ENCODE measurements around the gene JAZF1.
"Not testable (repeated sequence)": the region's sequence is repeated elsewhere in the genome, so short reads cannot be mapped to it uniquely, and the experiment has no call there.

The JAZF1 gene

DNA sequence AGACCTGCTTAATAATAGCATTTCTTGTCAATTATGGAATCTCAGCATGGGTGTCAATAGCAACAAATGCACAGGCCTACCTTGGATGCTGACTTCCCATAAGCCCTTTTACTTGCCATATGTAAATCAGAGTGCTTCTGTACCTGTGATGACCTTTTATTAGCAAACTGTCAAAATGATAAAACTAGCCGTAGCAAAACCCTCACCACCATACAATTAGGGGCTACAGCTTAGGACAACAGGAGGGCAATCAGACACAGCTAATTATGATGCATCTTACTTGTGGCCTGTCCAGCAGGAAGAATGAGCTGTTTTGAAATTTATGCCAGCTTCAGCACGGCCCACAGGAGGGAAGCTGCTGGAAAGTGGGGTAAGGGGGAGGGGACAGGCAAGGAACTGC is 239.1 kb downstream of the JAZF1 start:
- no peak for DNase-seq (ENCODE audit: low spot score)

DNA sequence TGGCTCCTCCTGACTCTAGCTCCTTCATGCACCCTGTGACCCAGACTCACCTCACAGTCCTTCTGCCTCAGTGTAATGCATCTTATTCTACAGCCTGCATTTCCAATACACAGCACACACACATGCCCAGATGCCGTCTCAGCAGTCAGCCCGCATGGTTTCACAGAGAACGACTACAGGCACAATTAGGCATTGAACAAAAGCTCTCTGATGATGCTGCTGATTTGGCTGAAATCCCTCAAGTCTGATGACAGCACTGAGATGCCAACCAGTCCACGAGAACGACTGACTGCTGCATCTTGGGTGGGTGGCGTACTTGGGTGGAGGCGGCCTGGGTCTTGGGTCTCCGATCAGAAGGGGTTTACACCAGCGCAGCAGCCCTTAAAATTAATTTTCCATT is 240.3 kb downstream of the JAZF1 start:
- DNase-seq (ENCODE audit: low spot score): no peak

DNA sequence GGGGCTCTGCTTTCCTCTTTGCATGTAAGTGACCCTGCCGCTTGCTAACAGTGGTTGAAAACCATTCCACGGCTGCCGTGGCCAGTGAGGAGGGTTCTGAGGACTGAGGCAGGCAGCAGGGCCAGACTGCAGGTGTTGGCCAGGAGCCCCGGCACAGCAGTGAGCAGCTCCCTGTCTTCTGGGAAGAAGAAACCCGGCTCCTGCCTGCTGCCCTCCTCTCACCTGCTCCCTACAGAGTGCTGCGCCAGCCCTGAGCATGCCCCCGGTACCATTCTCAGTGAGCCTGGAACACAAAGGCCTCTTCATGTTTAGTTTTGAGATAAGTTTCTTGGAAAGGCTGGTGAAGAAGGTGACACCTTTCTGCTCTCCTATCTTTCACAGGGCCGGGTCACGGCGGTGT is 240.7 kb downstream of the JAZF1 start:
- no peak for DNase-seq (ENCODE audit: low spot score)

DNA sequence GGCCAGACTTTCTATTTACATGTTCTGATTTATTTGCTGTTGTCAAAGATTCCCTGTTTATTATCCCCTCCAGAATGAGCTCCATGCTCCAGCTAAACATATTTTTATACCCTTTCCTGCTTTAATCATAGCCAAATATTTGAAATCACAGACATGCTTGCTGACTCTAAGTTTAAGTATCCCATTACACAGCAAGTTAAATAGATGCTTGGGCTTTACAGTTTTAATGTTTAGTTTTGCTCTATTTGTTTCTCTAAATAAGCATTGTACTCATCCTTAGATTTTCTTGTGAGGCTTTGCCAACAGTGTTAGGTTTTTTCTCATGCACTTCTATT is 243.9 kb downstream of the JAZF1 start:
- DNase-seq (ENCODE audit: low spot score): no peak

DNA sequence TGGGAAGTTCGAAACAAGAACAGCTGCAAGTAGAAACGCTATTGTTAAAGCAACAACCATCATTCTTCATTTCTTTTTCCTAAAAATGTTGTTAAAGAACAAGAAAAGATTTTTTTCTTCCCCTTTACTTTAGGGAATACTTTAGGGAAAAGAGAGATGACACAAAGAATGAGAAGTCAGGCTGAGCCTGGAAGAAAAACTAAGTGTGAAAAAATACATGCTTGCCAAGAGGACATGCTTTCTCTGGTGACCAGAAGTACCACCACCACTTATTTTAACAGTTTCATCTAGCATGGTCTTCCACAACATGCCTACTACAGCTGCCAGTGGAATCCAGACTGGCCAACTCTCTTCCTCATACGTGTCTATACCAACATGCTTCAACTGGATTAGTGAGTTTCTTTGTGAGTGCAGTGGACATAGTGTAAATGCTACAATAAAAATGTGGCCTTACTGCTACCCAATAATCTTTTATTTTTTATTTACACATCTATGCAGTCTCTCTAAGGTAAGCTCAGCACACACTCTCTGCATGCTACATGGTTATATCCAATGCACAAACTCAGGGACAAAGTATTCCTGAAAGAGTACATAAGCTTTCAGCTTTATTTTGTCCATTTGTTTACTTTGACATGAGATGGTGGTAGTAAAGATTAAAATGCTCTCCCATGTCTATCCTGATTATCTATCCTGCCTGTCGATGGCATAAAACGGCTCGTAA is 244.4 kb downstream of the JAZF1 start:
- no peak for DNase-seq (ENCODE audit: low spot score)

DNA sequence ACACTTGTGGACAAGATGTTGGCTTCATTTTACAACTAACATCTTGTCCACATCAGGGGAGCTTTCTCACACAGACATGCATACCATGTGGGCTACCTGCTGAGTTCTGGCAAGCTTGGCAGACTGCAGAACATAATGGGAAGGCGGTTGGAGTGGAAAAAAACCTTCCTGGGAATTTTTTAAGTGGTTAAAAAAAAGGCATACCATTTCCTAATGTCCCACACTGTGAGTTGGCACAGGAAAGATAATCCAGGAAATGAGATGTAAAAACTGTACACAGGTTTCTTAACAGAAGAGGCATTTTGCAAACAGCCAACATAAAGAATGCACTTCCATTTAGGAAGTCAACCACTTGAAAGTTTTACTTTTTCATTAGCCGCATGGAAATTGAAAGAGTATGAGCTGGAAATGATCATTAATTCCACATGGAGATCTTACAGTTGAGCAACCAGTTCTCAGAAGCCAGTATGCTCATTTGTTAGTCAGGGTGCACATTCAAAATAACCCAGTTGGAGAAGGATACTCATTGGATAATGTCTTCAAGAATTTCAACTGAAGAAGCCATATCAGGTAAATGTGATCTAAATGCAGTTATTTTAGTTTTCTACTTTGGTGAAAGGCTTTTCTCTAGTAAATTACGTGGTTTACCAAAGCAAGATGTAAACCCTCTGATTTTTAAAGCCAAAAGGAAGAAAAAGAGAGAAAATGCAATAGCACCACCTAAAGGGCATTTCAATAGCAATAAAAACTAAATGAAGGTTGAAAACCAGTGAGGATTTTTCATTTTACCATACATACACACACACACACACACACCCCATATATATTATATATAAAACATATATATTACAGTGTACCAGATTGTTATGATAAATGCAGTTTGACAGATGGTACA is 246.7 kb downstream of the JAZF1 start:
- no peak for DNase-seq (ENCODE audit: low spot score)

DNA sequence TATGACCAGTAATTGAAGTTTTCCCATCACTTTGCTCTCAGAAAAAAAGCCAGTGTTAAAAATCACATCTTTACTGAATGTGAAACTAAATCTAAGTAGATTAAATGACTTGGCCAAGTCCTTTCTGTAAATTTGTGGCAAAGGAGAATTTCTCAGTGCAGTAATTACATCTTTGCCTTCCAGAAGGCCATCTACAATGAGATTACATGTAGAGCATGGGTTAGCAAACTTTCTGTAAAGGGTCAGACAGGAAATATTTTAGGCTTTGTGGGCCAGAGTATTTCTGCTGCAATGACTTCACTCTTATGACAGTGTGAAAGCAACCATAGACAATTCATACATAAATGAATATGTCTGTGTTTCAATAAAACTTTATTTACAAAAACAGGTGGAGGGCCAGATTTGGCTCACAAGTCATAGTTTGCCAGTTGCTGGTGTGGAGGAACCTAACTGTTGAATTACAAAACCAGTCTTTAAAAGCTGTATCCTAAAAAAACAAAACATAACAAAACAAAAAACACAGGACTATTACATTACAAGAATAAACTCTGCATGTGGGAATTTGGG is 249.6 kb downstream of the JAZF1 start:
- no peak for DNase-seq (ENCODE audit: low spot score)

DNA sequence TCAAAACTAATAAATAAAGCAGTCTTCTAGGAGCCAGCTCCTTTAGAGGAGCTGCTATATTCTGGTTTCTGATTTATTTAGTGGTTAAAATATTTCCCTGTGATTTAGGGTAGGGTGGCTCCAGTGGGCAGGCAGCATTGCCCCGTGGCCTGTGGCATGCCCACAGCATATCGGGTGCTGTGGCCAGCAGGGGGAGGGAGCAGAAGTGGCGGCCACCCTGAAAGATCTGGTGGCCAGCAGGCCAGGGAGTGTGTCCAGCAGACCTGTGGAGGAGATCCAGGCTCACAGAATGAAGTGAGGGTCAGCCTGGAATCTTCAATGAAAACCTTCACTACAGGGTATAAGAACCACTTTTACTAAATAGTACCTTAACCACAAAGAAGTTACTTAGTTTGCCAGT is 251.5 kb downstream of the JAZF1 start:
- no peak for DNase-seq (ENCODE audit: low spot score)

DNA sequence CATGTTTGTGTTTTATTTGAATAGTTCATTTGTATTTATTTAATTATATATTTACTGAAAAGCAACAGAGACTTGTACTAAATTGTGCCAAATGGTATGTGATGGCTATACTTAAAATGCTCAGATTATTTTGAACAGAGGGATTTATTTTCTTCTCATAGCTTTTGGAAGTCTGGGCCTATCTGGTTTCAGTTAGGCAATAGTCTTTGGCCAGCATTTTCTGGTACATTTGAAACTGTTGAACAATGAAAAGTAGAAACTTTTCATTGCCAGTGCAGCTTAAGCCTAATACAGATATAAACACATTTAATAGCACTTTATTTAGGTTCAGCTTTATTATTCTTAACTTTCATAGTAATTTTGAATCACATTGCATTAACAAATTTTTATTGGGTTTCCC is 252.6 kb downstream of the JAZF1 start:
- no peak for DNase-seq (ENCODE audit: low spot score)

DNA sequence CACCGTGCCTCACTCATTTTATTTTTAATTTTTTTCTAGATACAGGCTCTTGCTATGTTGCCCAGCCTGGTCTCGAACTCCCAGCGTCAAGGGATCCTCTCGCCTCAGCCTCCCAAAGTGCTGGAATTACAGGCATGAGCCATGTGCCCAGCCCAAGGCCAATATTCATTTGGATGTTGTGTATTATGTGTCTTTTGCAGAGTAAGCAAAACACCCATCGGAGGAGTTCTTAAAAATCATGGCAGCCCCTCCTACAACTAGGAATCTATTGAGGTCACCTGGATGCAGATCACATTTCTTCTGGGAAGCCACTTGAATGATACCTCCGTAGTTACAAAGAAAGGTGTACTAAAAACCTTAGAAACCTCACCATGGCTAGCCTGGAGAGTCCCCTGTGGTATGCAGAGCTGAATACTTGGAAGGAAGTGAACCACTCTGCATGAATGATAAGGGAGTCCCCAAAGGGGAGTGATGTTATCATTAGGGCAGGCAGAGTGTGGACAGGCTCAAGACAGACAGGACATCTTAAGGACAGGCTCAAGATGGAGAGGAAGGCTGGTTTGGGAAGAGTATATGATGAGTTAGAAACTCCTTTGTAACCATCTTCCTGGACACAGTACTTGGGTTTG is 254.9 kb downstream of the JAZF1 start:
- DNase-seq (ENCODE audit: low spot score): no peak

DNA sequence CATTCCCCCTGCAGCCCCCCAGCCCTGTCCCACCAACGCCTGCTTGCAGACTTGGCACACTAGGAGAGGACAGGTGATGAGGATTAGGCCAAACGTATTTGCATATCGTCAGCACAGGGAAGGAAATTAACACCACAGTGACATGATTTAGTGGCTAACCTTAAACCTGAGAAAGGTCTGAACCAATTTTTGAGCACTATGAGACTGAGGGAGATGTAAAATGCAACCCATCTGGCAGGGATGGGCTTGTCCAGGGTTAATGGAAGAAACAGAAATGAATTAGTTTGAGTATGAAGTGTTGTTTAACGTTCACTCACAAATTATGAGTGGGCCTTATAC is 257.0 kb downstream of the JAZF1 start:
- no peak for DNase-seq (ENCODE audit: low spot score)

DNA sequence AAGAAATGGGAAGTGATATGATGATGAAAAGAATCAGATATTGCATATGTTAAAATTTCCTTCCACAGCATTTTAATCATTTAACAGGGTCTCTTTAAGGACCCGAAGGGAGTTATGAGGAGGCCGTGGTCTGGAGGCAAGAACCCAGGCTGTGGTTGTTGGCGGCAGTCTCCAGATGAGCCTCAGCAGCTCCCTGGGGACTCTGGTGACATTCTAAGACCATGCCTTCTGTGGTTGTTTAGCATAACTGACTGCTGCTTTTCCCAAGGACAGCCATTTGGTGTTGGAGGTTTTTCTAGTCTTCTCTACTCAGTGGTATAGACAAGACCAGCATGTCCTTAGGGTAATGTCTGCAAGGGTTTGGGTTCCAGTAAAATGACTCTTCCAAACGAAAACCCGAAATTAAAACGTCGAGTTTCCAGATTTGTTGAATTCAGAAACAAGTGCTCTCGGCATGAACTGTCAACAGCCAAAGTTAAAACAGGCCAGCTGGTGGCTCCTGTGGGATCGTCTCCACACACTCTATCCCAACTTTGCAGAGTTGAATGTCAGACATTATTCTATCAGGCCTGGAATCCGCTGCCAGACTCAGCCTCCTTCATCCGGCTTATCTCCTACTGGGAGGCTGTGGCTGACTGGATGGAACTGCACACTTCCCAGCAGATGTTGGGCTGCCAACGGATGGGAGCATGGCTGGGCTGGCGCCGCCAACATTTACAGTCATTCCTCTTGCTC is 257.5 kb downstream of the JAZF1 start:
- no peak for DNase-seq (ENCODE audit: low spot score)

DNA sequence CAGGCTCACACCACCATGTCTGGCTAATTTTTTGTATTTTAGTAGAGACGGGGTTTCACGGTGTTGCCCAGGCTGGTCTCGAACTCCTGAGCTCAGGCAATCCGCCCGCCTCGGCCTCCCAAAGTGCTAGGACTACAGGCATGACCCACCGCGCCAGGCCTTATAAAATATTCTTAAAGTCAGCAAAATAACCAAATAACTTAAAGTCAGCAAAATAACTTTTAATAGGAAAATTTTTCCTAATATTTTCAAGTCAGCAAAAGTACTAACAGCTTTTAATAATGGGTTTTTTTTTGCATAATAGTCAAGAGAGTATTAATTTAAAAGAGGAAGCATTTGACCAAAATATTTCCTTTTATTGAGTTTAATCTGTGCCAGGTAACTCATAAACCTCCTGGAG is 258.2 kb downstream of the JAZF1 start:
- not testable (repeated sequence) for DNase-seq (ENCODE audit: low spot score)

DNA sequence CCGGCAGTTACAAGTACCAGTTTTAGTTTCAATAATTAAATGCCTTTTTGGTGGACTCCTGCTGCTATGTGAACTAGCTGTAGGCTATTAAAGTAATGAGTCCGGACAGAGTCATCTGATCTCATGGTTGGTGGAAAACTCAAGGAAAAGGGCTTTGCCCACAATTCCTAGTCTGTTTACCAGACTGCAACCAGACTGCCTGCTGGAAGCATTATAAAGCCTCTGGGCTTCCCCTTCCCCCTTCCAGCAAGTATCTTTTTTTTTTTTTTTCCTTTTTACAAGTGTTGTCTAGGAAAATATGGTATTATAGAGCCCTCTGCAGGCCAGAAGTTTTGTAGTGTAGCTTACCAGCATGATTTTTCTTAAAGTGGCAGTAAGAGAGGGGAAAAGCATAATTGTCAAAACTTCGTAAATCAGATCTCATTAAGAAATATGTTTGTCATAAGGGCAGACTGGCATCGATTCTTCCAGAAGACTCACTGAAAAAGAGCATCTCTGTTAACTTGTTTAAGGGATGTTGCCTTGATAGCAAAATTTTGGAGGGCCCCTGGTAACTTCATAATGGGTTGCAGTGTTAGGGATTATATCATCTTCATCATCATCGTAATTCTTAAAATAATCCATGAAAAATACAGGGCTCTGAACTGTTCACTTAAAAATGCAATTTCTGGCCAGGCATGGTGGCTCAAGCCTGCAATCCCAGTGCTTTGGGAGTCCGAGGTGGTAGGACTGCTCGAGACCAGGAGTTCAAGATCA is 259.3 kb downstream of the JAZF1 start:
- no peak for DNase-seq (ENCODE audit: low spot score)

DNA sequence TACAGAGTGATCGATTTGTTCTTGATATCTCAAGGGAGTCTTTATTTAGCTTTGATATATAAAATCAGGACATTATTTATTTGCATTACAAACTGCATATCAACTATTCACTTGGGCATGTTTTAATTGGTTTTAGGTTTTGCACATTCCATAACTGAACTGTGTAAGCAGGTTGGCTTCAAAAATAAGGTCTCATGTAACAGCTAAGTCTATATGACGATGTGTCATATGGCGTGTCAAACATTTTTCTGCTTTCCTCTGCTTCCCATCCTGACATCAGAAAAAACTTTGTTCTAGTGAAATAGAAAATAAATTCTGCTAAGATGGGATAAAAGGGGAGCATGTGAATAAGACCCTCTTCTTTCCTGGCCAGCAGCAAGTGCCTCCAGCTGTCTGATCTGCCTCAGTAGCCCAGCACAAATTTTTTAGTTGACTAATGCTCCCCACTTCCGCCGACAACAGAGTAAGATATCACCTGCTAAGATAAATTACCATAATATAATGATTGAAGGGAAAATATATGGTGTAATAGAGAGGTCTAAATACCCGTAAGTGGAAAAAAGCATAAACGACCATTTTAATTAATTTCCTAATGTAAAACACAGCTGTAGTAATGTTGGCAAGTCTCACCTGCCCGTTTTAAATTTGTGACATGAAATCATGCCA is 260.2 kb downstream of the JAZF1 start:
- DNase-seq (ENCODE audit: low spot score): no peak

DNA sequence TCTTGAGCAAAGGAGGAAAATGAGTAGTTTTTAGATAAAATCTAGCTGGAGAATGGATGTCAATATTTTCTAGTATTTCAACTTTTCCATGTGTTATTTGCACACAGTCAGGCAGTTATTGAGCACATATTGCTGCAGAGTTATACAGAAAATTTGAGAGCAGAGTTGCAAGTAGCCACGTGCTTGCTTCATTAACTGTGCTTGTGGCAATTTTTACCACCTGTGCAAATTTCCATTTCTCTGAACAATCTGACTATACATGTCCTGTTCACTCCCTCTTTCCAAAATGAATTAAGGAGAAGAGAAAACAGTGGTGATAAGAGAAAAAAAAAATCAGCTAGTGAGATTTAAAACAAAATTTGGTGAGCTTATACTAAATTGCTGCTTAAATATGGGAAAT is 262.1 kb downstream of the JAZF1 start:
- no peak for DNase-seq (ENCODE audit: low spot score)

DNA sequence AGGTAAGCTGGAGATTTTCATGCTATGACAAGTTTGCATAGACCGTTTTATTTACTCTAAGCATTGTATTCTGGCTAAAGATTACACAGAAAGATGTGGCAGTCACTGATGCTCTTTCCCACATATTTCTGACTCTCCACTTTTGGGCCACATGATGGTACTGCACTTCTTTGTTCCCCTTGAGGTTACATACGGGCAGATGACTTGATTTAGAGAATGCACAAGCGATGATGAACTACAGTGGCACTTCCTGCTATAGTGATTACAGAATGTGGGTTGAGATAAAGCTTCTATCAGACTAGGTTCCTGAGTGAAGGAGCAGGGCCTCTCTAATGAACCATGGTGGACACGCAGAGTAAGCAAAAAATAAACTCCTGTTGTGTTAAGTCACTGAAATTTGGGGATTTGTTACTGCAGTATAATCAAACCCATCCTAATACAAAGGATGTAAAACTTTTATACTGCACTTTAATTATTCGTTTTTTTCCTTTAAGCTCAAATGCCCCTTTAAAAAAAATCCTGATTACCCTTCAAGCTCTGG is 262.8 kb downstream of the JAZF1 start:
- DNase-seq (ENCODE audit: low spot score): no peak

DNA sequence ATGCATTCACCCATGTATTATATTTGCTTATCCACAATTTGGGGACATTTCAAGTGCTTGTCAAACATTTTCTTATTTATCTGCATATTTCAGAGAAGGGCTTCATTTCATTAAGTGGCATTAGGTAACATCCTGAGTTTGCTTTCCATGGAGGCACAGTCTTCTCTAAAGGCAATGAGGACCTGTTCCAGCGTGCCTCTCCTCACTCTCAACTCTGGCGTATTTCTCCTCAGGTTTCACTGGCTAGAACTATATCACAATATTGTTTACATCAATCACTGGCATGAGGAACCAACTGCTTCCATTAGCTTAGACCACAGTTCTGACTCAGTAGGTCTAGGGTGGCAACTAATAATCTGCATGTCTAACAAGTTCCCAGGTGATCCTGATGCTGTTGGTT is 263.5 kb downstream of the JAZF1 start:
- DNase-seq (ENCODE audit: low spot score): no peak

DNA sequence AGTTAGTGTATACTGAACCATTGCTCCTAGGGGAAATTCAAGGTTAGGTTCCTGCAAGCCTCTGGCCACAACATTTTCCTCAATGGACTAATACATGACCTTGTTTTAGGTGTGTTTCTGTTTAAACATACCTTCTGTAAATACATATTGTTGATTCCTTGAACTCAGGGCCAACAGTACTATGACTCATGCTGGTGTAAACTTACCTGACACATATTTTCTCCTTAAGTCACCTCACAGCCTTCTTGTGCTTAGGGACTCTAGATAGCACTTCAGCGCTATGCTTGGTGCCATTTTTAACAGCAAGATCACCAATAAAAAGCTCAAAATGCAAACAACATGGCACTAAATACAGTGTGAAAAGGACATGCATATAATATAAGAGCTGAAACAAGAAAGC is 264.2 kb downstream of the JAZF1 start:
- DNase-seq (ENCODE audit: low spot score): no peak

DNA sequence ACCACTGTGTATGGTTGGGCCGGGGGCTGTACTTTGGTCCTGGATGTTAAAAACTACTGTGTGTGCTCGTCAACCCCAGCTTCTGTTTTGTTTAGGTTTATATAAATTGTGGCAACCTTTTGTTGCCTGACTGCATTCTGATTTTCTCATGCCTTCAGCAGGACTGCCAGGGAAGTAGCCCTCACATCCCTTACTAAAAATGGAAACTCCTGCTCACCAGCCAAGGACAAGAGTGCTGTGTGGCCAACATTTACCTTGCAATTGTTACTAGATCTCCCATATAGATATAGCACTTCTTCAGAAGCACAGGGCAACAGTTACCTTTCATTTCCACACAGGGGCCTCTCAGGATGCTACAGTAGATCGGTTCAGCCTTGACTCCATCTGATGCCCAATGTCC is 266.2 kb downstream of the JAZF1 start:
- no peak for DNase-seq (ENCODE audit: low spot score)

DNA sequence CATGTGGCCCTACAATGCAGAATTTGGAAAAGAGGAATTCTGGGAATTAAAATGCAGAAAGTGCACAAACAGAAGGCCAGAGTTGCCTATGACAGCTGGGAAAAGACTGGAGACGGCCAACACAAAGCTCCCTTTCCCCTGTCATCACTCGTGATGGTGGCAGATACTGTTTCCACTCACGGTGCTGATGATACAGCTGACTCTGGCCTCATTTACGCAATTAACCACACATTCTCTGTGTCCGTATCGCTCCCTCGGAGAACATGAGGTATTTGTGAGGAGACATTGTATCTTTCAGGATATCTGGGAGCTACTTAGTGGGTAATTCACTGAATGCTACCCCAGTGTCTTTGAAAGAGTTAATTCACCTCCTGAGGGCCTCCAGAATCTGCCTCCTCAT is 267.8 kb downstream of the JAZF1 start:
- DNase-seq (ENCODE audit: low spot score): no peak

All from hematopoietic multipotent progenitor cell treated with erythropoietin and hydrocortisone succinate and interleukin-3 and kit ligand, for 15 days (in vitro differentiated cells).